Testis (tissue), 3 donors: ENCODE results near the gene ETV5. TPM values are rescaled to one million over a fixed set of nuclear protein-coding genes. Genes with fewer than 3 reads are reported as not detected.

Experiments used
- DNase-seq: peaks from one replicate; pipeline ENCODE4 v3.0.0-alpha.2; 2019
- H3K27ac ChIP-seq, 2 donors: fragments of 200-600 bp; sonication (generic); one replicate each; pipeline ENCODE4 v1.5.1; 2019
- H3K27me3 ChIP-seq: fragments of 200-600 bp; sonication (generic); one replicate; pipeline ENCODE4 v1.5.1; 2019
- H3K36me3 ChIP-seq: fragments of 200-600 bp; sonication (generic); one replicate; pipeline ENCODE4 v1.5.1; 2017; ENCODE audit warnings: low read depth; ENCODE audit errors: missing control alignments
- H3K4me1 ChIP-seq: fragments of 200-600 bp; sonication (generic); one replicate; pipeline ENCODE4 v1.5.1; 2019
- H3K4me3 ChIP-seq, 2 donors: fragments of 200-600 bp; sonication (generic); one replicate each; pipeline ENCODE4 v1.5.1; 2017 to 2019
- H3K9me3 ChIP-seq: fragments of 200-600 bp; sonication (generic); one replicate; pipeline ENCODE4 v1.5.1; 2017
- POLR2A ChIP-seq: fragments of 450-650 bp; IDR thresholded peaks from one replicate; pipeline ENCODE4 v1.6.1; 2017; ENCODE audit warnings: antibody characterized with exemption, mild to moderate bottlenecking, moderate library complexity
- WGBS, 2 donors: methylation state at CpG; one replicate each; pipeline ENCODE4 v1.1.5; 2018; 5-methylcytosine and 5-hydroxymethylcytosine counted together
- intact Hi-C: fragments of 100-400 bp; cut with DNase I; formaldehyde crosslinking; loops from one replicate; pipeline ENCODE4 v1.15.1; 2023; ENCODE audit warnings: low total_unique reads
- polyA plus RNA-seq: library from polyadenylated mRNA; stranded (reverse); fragments of 350-450 nt; fragmentation: Illumina TruSeq; extraction: RNeasy Lipid Tissue Mini Kit (QIAGEN cat#74804); gene quantifications from one replicate; pipeline ENCODE4 v1.2.3, GENCODE V29; 2014; ENCODE audit warnings: low read depth, low replicate concordance; ENCODE audit not compliant: insufficient read depth
- total RNA-seq, 2 donors: library from RNA; depleted of rRNA; stranded (reverse); fragments of >200 nt; gene quantifications; one replicate each; pipeline ENCODE4 v1.2.3, GENCODE V29; 2016
- TF ChIP-seq, protein P1 (sequence below), 3 experiments: fragments of 450-650 bp in 2 of 3; fragments of 200-600 bp in 1 of 3; sonication (generic) in 1 of 3; IDR thresholded peaks; one replicate each; pipeline ENCODE4 v1.5.1; 2016 to 2019; ENCODE audit warnings: antibody characterized with exemption in 3 of 3, mild to moderate bottlenecking in 2 of 3, moderate library complexity in 1 of 3

ETV5 gene
- total and polyA plus RNA-seq, 3 donors from 2014 or later, result 15.7 to 22.4 (median 20.8) TPM

DNA sequence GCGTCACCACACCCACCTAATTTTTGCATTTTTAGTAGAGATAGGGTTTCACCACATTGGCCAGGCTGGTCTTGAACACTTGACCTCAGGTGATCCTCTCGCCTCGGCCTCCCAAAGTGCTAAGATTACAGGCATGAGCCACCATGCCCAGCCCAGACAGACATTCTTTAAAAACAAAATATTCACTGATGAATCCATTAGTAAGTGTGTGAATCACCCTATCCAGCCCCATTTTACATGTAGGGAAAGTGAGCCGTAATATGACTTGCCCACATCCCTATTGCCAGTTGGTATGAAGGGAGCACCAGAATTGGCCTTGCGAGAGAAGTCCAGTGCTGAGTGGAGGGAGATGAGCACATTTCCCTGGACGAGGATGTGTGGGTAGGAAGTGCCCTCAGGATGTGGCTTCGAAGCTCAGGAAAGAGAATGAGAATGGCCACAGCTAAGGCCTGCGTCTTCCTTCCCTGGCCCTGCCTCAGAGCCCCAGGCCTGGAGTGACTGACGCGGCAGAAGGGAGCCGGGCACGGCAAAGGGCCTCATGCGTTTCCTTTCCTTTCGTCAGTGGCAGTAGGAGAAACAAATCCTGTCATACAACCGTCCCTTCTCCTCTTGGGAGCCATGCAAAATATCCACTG is 28.3 kb upstream of the ETV5 start:
- Histone ChIP-seq H3K4me3 (no peak overlapping the region), H3K27ac (no peak overlapping the region), H3K27me3 (no peaks in the 10 kb centered on the region), H3K36me3 (no peaks in the 10 kb centered on the region), H3K9me3 (no peaks in the 10 kb centered on the region), H3K4me1 (no peaks in the 10 kb centered on the region)
- WGBS, 2 donors, result 83 to 87% methylated on average over 15 of the region's 15 CpGs
- intact Hi-C loops, result no loop called here
- TF ChIP-seq POLR2A, result no peak
- TF ChIP-seq, protein P1, sequence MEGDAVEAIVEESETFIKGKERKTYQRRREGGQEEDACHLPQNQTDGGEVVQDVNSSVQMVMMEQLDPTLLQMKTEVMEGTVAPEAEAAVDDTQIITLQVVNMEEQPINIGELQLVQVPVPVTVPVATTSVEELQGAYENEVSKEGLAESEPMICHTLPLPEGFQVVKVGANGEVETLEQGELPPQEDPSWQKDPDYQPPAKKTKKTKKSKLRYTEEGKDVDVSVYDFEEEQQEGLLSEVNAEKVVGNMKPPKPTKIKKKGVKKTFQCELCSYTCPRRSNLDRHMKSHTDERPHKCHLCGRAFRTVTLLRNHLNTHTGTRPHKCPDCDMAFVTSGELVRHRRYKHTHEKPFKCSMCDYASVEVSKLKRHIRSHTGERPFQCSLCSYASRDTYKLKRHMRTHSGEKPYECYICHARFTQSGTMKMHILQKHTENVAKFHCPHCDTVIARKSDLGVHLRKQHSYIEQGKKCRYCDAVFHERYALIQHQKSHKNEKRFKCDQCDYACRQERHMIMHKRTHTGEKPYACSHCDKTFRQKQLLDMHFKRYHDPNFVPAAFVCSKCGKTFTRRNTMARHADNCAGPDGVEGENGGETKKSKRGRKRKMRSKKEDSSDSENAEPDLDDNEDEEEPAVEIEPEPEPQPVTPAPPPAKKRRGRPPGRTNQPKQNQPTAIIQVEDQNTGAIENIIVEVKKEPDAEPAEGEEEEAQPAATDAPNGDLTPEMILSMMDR (IDR thresholded peaks at IDR 0.05), result no peak
- DNase-seq, result no peak

- WGBS, 2 donors, result 84 to 87% methylated on average over 5 of the region's 5 CpGs
- intact Hi-C loops, result no loop called here
- H3K27me3 ChIP-seq, result no peaks in the 10 kb centered on the region
- H3K4me3 ChIP-seq, result no peak overlapping the region
- no peaks in the 10 kb centered on the region for H3K4me1 ChIP-seq
- H3K27ac ChIP-seq, result no peak overlapping the region
- no peaks in the 10 kb centered on the region for H3K36me3 ChIP-seq
- H3K9me3 ChIP-seq, result no peaks in the 10 kb centered on the region
- no peak for TF ChIP-seq POLR2A
- TF ChIP-seq, protein P1 (IDR thresholded peaks at IDR 0.05), result no peak
- DNase-seq, result no peak
These were observed 25.1 kb upstream of the ETV5 start for GRCh38 chr3:186133980-186134379.

DNA sequence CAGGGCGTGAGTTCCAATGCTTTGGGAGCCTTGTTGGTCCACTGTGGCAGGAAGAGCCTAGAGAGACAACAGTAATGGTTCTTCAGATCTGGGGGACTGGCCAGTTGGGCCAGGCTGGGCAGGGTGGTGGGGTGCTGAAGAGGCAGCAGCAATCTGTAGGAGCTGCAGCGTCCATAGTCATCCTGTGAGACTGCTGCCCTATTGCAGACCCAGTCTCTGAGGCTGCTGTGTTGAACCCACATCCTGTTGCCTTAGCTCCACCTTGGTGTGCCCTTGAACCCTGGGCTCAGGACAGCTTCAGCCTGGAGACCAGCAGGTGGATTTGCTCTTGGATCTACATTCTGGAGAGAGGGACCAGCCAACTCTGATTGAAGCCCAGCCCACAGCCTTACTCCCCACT is 23.6 kb upstream of the ETV5 start:
- H3K36me3 ChIP-seq, result no peaks in the 10 kb centered on the region
- intact Hi-C loops, result no loop called here
- no peak for DNase-seq
- no peak overlapping the region for H3K27ac ChIP-seq
- 96 to 100% methylated on average over 2 of the region's 2 CpGs for WGBS, 2 donors
- H3K27me3 ChIP-seq, result no peaks in the 10 kb centered on the region
- no peak overlapping the region for H3K4me3 ChIP-seq
- TF ChIP-seq POLR2A, result no peak
- no peaks in the 10 kb centered on the region for H3K4me1 ChIP-seq
- H3K9me3 ChIP-seq, result no peaks in the 10 kb centered on the region

- Histone ChIP-seq H3K4me3 (no peak overlapping the region), H3K4me1 (no peaks in the 10 kb centered on the region), H3K36me3 (no peaks in the 10 kb centered on the region), H3K9me3 (no peaks in the 10 kb centered on the region), H3K27me3 (no peaks in the 10 kb centered on the region), H3K27ac (no peak overlapping the region)
- intact Hi-C loops, result no loop called here
- TF ChIP-seq POLR2A, result no peak
- TF ChIP-seq, protein P1 (IDR thresholded peaks at IDR 0.05), result no peak
- 80 to 82% methylated on average over 4 of the region's 4 CpGs for WGBS, 2 donors
- DNase-seq, result no peak
These were observed 20.3 kb upstream of the ETV5 start for GRCh38 chr3:186129206-186129605.

DNA sequence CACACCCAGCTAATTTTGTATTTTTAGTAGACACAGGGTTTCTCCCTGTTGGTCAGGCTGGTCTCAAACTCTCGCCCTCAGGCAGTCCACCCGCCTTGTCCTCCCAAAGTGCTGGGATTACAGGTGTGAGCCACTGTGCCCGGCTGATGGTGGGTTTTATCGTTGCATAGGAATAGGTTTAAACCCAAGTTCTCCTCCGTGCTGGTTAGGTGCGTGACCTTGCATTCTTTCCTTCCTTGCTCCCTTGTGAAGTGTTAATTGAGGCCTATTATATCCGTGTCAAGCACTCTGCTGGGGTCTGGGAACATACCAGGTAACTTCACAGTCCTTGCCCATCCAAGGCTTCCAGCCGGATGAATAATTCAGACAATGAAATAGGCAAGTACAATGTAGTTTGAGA is 19.3 kb upstream of the ETV5 start:
- TF ChIP-seq POLR2A, result no peak
- TF ChIP-seq, protein P1 (IDR thresholded peaks at IDR 0.05), result no peak
- no peak overlapping the region for H3K4me3 ChIP-seq
- DNase-seq, result no peak
- H3K27ac ChIP-seq, result no peak overlapping the region
- no peaks in the 10 kb centered on the region for H3K27me3 ChIP-seq
- no peaks in the 10 kb centered on the region for H3K4me1 ChIP-seq
- intact Hi-C loops, result no loop called here
- H3K36me3 ChIP-seq, result no peaks in the 10 kb centered on the region
- WGBS, 2 donors, result 78 to 80% methylated on average over 8 of the region's 8 CpGs
- H3K9me3 ChIP-seq, result no peaks in the 10 kb centered on the region
